PC-3 (cell line): ENCODE results near the gene PSMD2.

ENCODE experiments used
- EZH2 ChIP-seq: fragments of 300-600 bp; sonication (generic); IDR thresholded peaks from one replicate; pipeline ENCODE4 v1.6.1; 2017; ENCODE audit warnings: antibody characterized with exemption, mild to moderate bottlenecking, low read length; ENCODE audit not compliant: unreplicated experiment
- EZH2phosphoT487 ChIP-seq: fragments of 300-600 bp; sonication (generic); IDR thresholded peaks from 2 replicates; pipeline ENCODE4 v1.6.1; 2018; ENCODE audit warnings: mild to moderate bottlenecking, antibody characterized with exemption, low read length, borderline replicate concordance
- TF ChIP-seq, protein P1 (sequence below): fragments of 300-600 bp; sonication (generic); conservative IDR thresholded peaks from 2 replicates; pipeline ENCODE4 v1.5.1; 2017; ENCODE audit warnings: antibody characterized with exemption, low read depth, mild to moderate bottlenecking, low read length

DNA sequence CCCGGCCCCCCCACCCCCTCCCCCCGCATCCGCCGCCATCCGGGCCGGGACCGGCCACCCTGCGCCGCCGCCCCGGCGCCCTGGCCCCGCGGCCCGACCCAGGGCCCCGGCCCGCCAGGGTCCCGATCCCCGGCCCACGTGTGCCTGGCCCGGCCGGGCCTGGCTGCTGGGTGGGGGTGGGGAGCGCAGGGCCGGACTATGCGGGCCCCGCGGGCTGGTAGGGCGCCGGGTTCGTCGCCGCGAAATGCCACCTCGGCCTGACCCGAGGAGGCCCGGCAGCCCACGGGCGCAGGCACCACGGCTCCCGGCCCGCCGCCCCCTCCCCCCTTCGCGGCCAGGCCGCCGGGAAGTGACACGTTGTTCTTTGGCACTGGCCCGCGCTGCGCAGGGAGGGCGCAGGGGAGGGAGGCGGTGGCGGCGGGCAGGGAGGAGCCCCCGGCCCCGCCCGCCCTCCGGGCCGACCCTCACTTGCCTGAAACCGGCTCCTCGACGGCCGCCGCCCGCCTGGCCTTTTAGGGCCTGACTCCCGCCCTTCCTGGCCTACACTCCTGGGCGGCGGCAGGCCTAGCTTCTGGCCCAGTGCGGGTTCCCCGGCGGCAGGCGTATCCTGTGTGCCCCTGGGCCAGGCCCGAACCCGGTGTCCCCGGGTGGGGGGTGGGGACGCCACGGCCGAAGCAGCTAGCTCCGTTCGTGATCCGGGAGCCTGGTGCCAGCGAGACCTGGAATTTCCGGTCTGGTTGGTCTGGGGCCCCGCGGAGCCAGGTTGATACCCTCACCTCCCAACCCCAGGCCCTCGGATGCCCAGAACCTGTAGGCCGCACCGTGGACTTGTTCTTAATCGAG is 15.9 kb downstream of the PSMD2 start:
- TF ChIP-seq, protein P1, sequence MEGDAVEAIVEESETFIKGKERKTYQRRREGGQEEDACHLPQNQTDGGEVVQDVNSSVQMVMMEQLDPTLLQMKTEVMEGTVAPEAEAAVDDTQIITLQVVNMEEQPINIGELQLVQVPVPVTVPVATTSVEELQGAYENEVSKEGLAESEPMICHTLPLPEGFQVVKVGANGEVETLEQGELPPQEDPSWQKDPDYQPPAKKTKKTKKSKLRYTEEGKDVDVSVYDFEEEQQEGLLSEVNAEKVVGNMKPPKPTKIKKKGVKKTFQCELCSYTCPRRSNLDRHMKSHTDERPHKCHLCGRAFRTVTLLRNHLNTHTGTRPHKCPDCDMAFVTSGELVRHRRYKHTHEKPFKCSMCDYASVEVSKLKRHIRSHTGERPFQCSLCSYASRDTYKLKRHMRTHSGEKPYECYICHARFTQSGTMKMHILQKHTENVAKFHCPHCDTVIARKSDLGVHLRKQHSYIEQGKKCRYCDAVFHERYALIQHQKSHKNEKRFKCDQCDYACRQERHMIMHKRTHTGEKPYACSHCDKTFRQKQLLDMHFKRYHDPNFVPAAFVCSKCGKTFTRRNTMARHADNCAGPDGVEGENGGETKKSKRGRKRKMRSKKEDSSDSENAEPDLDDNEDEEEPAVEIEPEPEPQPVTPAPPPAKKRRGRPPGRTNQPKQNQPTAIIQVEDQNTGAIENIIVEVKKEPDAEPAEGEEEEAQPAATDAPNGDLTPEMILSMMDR, result no peak
- TF ChIP-seq EZH2 (no peak), EZH2phosphoT487 (no peak)
